ENCODE results near the gene KRTAP26-1.

KRTAP26-1 gene

GRCh38 chr21:30320215-30320614, at the start of gene KRTAP26-1:
Gene KRTAP26-1, minus strand, starts transcription at chr21:30320315. Its CDS starts 280 bp downstream, at chr21:30320035.
- no peak for DNase-seq

GRCh38 chr21:30355906-30356305, 35.8 kb upstream of the KRTAP26-1 start:
- no peak for DNase-seq

GRCh38 chr21:30354308-30355005, 34.3 kb upstream of the KRTAP26-1 start:
- no peak for DNase-seq

GRCh38 chr21:30351534-30351933, 31.4 kb upstream of the KRTAP26-1 start:
- DNase-seq = no peak

- DNase-seq = peak; percentile 2
These were observed 29.5 kb upstream of the KRTAP26-1 start for GRCh38 chr21:30349572-30349971.

- no peak for DNase-seq
These were observed 28.4 kb upstream of the KRTAP26-1 start, which contains the start of gene KRTAP23-1 for GRCh38 chr21:30348506-30348905. Gene KRTAP23-1, minus strand, starts transcription at chr21:30348606. Its CDS starts 0 bp downstream, at chr21:30348606.

- DNase-seq = no peak
These were observed 24.9 kb upstream of the KRTAP26-1 start for GRCh38 chr21:30345014-30345413.

- DNase-seq = peak; percentile 46
These were observed 20.8 kb upstream of the KRTAP26-1 start for GRCh38 chr21:30340714-30341573.

GRCh38 chr21:30338717-30339116, 18.6 kb upstream of the KRTAP26-1 start:
- no peak for DNase-seq

GRCh38 chr21:30337772-30338171, 17.7 kb upstream of the KRTAP26-1 start:
- no peak for DNase-seq

- DNase-seq = no peak
These were observed 17.2 kb upstream of the KRTAP26-1 start, which contains the start of gene KRTAP27-1 for GRCh38 chr21:30337276-30337744. Gene KRTAP27-1, minus strand, starts transcription at chr21:30337694. Its CDS starts 26 bp downstream, at chr21:30337668.

GRCh38 chr21:30336596-30336995, 16.5 kb upstream of the KRTAP26-1 start:
- no peak for DNase-seq

- no peak for DNase-seq
These were observed 13.6 kb upstream of the KRTAP26-1 start for GRCh38 chr21:30333736-30334135.

GRCh38 chr21:30332681-30333080, 12.6 kb upstream of the KRTAP26-1 start:
- DNase-seq = no peak

- DNase-seq = no peak
These were observed 9.2 kb upstream of the KRTAP26-1 start for GRCh38 chr21:30329203-30329875.

- DNase-seq = no peak
These were observed 6.3 kb upstream of the KRTAP26-1 start for GRCh38 chr21:30326390-30326789.

GRCh38 chr21:30315701-30316100, 4.4 kb downstream of the KRTAP26-1 start:
- no peak for DNase-seq

- peak; percentile 74 for DNase-seq
These were observed 13.2 kb downstream of the KRTAP26-1 start for GRCh38 chr21:30306884-30307283.

- no peak for DNase-seq
These were observed 15.0 kb downstream of the KRTAP26-1 start for GRCh38 chr21:30305136-30305535.

- no peak for DNase-seq
These were observed 30.9 kb downstream of the KRTAP26-1 start, which contains the start of gene KRTAP25-1 for GRCh38 chr21:30289215-30289614. Gene KRTAP25-1, minus strand, starts transcription at chr21:30289514. Its CDS starts 24 bp downstream, at chr21:30289490.

- DNase-seq = no peak
These were observed 37.3 kb downstream of the KRTAP26-1 start, which contains the start of gene KRTAP24-1 for GRCh38 chr21:30282850-30283249. Gene KRTAP24-1, minus strand, starts transcription at chr21:30282950. Its CDS starts 18 bp downstream, at chr21:30282932.

GRCh38 chr21:30271611-30272010, 48.5 kb downstream of the KRTAP26-1 start:
- no peak for DNase-seq

GRCh38 chr21:30271156-30271555, 49.0 kb downstream of the KRTAP26-1 start:
- DNase-seq = no peak
